ENCODE measurements around the gene IL17REL.
A peak's percentile ranks its signal among the peaks of the same experiment; 100 is the strongest.

The IL17REL gene

GRCh38 chr22:50045211-50046018 lies 32.9 kb upstream of the IL17REL start:
- no peak for DNase-seq

GRCh38 chr22:50044485-50045118 lies 32.0 kb upstream of the IL17REL start:
- DNase-seq: no peak

GRCh38 chr22:50041361-50042065 lies 28.9 kb upstream of the IL17REL start:
- no peak for DNase-seq

GRCh38 chr22:50040717-50041116 lies 28.2 kb upstream of the IL17REL start:
- DNase-seq: no peak

GRCh38 chr22:50039669-50040443 lies 27.3 kb upstream of the IL17REL start:
- DNase-seq: no peak

GRCh38 chr22:50035976-50036724 lies 23.6 kb upstream of the IL17REL start:
- no peak for DNase-seq

GRCh38 chr22:50035131-50035881 lies 22.7 kb upstream of the IL17REL start:
- no peak for DNase-seq

GRCh38 chr22:50034126-50035081 lies 21.8 kb upstream of the IL17REL start:
- no peak for DNase-seq

- no peak for DNase-seq
These were observed 20.5 kb upstream of the IL17REL start for GRCh38 chr22:50032941-50033601.

GRCh38 chr22:50032109-50032871 lies 19.7 kb upstream of the IL17REL start:
- no peak for DNase-seq

GRCh38 chr22:50031189-50032091 lies 18.9 kb upstream of the IL17REL start:
- DNase-seq: no peak

GRCh38 chr22:50030297-50031188 lies 18.0 kb upstream of the IL17REL start:
- DNase-seq: peak; percentile 84

- no peak for DNase-seq
These were observed 15.3 kb upstream of the IL17REL start for GRCh38 chr22:50027639-50028537.

GRCh38 chr22:50025993-50026392 lies 13.4 kb upstream of the IL17REL start:
- no peak for DNase-seq

GRCh38 chr22:50022171-50022819 lies 9.7 kb upstream of the IL17REL start:
- no peak for DNase-seq
